K562 (cell line): Measurements from ENCODE around the gene KRTCAP2. TPM values are rescaled to one million over a fixed set of nuclear protein-coding genes. Genes with fewer than 3 reads are reported as not detected.

Experiments used
- ATAC-seq: fragments of 200-7000 bp; cut with Tn5 transposase; 3 replicates; pipeline ENCODE4 v1.9.1; 2020; ENCODE audit warnings: moderate library complexity
- BruUV-seq: library from RNA; stranded (reverse); fragments of 400-500 nt; replicated peaks from 2 replicates; lab custom pipeline; 2021; lab: Mats Ljungman, UMichigan
- CTCF ChIA-PET: fragments of 300-600 bp; formaldehyde crosslinking; extraction: SDS; loops from one replicate; lab custom pipeline; 2021; ENCODE audit warnings: low intra/inter-chr PET ratio; lab: Yijun Ruan, JAX
- POLR2A ChIA-PET: fragments of 300-600, 350-650 bp; sonication (Branson Sonifier 250); formaldehyde crosslinking; extraction: SDS; loops from one replicate; lab custom pipeline; 2021; ENCODE audit warnings: antibody characterized with exemption, inconsistent platforms; lab: Yijun Ruan, JAX
- DNase-seq, 4 experiments: peaks; one replicate each; pipeline versions ENCODE4 v3.0.0 to v3.0.0-alpha.2; 2011 to 2018; ENCODE audit warnings: low spot score in 3 of 4, mixed read lengths in 3 of 4; ENCODE audit errors: extremely low read depth in 1 of 4
- FAIRE-seq: peaks from 2 replicates; lab custom pipeline; 2011; peaks lifted over from hg19 to GRCh38; lab: Jason Lieb, UNC
- H2AFZ ChIP-seq: 2 replicates; pipeline ENCODE4 v1.6.0; 2011; ENCODE audit warnings: low read depth, low read length, control low read depth, inconsistent platforms
- H3K27ac ChIP-seq: fragments of 200-600 bp; 3 replicates; pipeline ENCODE4 v1.8.0; 2011; ENCODE audit warnings: low read depth, mild to moderate bottlenecking, control low read depth, inconsistent platforms, low read length, moderate library complexity, mixed read lengths; ENCODE audit errors: extremely low read depth
- H3K27me3 ChIP-seq, 2 experiments: fragments of 300-600 bp in 1 of 2; 2 replicates in 1 of 2; 3 replicates in 1 of 2; pipeline versions ENCODE4 v1.6.0 to v1.8.0; 2011; ENCODE audit warnings: inconsistent platforms in 2 of 2, low read length in 2 of 2, mild to moderate bottlenecking in 1 of 2, mixed read lengths in 1 of 2, moderate library complexity in 1 of 2; ENCODE audit not compliant: control insufficient read depth in 2 of 2, insufficient read depth in 2 of 2
- H3K36me3 ChIP-seq: fragments of 300-600 bp; 3 replicates; pipeline ENCODE4 v1.8.0; 2011; ENCODE audit warnings: mild to moderate bottlenecking, low read length, inconsistent platforms; ENCODE audit not compliant: control insufficient read depth, insufficient read depth
- H3K4me1 ChIP-seq, 2 experiments: fragments of 200-600 bp in 1 of 2; replicated peaks in 1 of 2; 2 replicates in 1 of 2; 3 replicates in 1 of 2; pipeline versions ENCODE4 v1.5.1 to v1.8.0; 2011; ENCODE audit warnings: inconsistent platforms in 2 of 2, low read length in 2 of 2, mild to moderate bottlenecking in 1 of 2, mixed read lengths in 1 of 2, moderate library complexity in 1 of 2; ENCODE audit not compliant: control insufficient read depth in 2 of 2, insufficient read depth in 2 of 2
- H3K4me2 ChIP-seq: 2 replicates; pipeline ENCODE4 v1.6.1; 2011; ENCODE audit warnings: low read length, control low read depth, inconsistent platforms, mixed read lengths; ENCODE audit not compliant: insufficient read depth
- H3K4me3 ChIP-seq: fragments of 200-600 bp; sonication (generic), shearing (Covaris generic); 2 replicates; pipeline ENCODE4 v1.5.1; 2016; ENCODE audit warnings: control low read depth, inconsistent platforms
- H3K79me2 ChIP-seq: fragments of 200-600 bp; 3 replicates; pipeline ENCODE4 v1.8.0; 2011; ENCODE audit warnings: low read length, inconsistent platforms; ENCODE audit not compliant: control insufficient read depth, insufficient read depth
- H3K9ac ChIP-seq, 2 experiments: 2 replicates each; pipeline versions ENCODE4 v1.6.0 to v1.6.1; 2011; ENCODE audit warnings: low read depth in 2 of 2, low read length in 2 of 2, control low read depth in 1 of 2, inconsistent platforms in 1 of 2, mild to moderate bottlenecking in 1 of 2, mixed read lengths in 1 of 2; ENCODE audit not compliant: insufficient read depth in 1 of 2
- H3K9me1 ChIP-seq: one replicate; pipeline ENCODE4 v1.6.0; 2011; ENCODE audit warnings: inconsistent platforms, mild to moderate bottlenecking, low read length, moderate library complexity; ENCODE audit not compliant: control insufficient read depth, insufficient read depth
- H3K9me3 ChIP-seq: replicated peaks from 2 replicates; pipeline ENCODE4 v1.5.1; 2011; ENCODE audit warnings: low read depth, low read length, inconsistent platforms; ENCODE audit not compliant: control insufficient read depth, insufficient read depth
- H4K20me1 ChIP-seq: replicated peaks from 2 replicates; pipeline ENCODE4 v1.6.1; 2011; ENCODE audit warnings: low read length, inconsistent platforms, mixed read lengths; ENCODE audit not compliant: control insufficient read depth, insufficient read depth
- ATF3 ChIP-seq, 2 experiments: fragments of 450-650 bp in 1 of 2; sonication (generic) in 1 of 2; formaldehyde crosslinking in 1 of 2; IDR thresholded peaks in 1 of 2; conservative IDR thresholded peaks in 1 of 2; 2 replicates each; pipeline versions ENCODE4 v1.6.1 to v1.8.1; 2016 to 2023; ENCODE audit warnings: mild to moderate bottlenecking in 2 of 2, moderate library complexity in 2 of 2, inconsistent platforms in 1 of 2, missing genetic modification reagents in 1 of 2
- CHD2 ChIP-seq: IDR thresholded peaks from 2 replicates; pipeline ENCODE4 v1.6.1; 2011; ENCODE audit warnings: low read depth, low read length
- CREB1 ChIP-seq, 2 experiments: sonication (generic) in 1 of 2; formaldehyde crosslinking in 1 of 2; IDR thresholded peaks; 2 replicates each; pipeline versions ENCODE4 v1.6.1 to v1.8.0; 2012 to 2022; ENCODE audit warnings: inconsistent platforms in 1 of 2, mild to moderate bottlenecking in 1 of 2, missing genetic modification reagents in 1 of 2, moderate library complexity in 1 of 2
- ELF1 ChIP-seq: fragments of 200-800 bp; sonication (Bioruptor generic); IDR thresholded peaks from 2 replicates; pipeline ENCODE4 v1.6.1; 2016; ENCODE audit warnings: missing genetic modification characterization, missing compliant biosample characterization
- FIP1L1 ChIP-seq: fragments of 200-400 bp; formaldehyde crosslinking; IDR thresholded peaks from 2 replicates; pipeline ENCODE4 v1.6.1; 2018; ENCODE audit warnings: mild to moderate bottlenecking, low read depth, low read length; ENCODE audit not compliant: poor library complexity, severe bottlenecking
- MAZ ChIP-seq, 2 experiments: fragments of 450-650 bp in 1 of 2; sonication (generic) in 1 of 2; formaldehyde crosslinking; IDR thresholded peaks in 1 of 2; conservative IDR thresholded peaks in 1 of 2; 2 replicates each; pipeline versions ENCODE4 v1.4.0 to v1.5.0; 2020; ENCODE audit warnings: mild to moderate bottlenecking in 1 of 2, missing genetic modification reagents in 1 of 2
- MTA3 ChIP-seq: fragments of 450-650 bp; formaldehyde crosslinking; IDR thresholded peaks from 2 replicates; pipeline ENCODE4 v1.6.1; 2017; ENCODE audit warnings: mild to moderate bottlenecking, borderline replicate concordance
- NR4A1 ChIP-seq, 2 experiments: fragments of 250-450 bp in 1 of 2; fragments of 450-650 bp in 1 of 2; sonication (Bioruptor Pico) in 1 of 2; IDR thresholded peaks; 2 replicates each; pipeline versions ENCODE4 v1.4.0 to v1.6.1; 2016 to 2020; ENCODE audit warnings: mild to moderate bottlenecking in 2 of 2, missing compliant biosample characterization in 1 of 2, missing genetic modification characterization in 1 of 2, moderate library complexity in 1 of 2
- SRSF3 ChIP-seq: fragments of 200-400 bp; formaldehyde crosslinking; IDR thresholded peaks from 2 replicates; pipeline ENCODE4 v1.6.1; 2016; ENCODE audit warnings: mild to moderate bottlenecking, low read length, moderate library complexity; ENCODE audit not compliant: insufficient read depth
- TAF9B ChIP-seq: fragments of 450-650 bp; IDR thresholded peaks from 2 replicates; pipeline ENCODE4 v1.6.1; 2018; ENCODE audit warnings: mild to moderate bottlenecking; ENCODE audit not compliant: partially characterized antibody
- THRAP3 ChIP-seq: fragments of 450-650 bp; IDR thresholded peaks from 2 replicates; pipeline ENCODE4 v1.6.1; 2016; ENCODE audit warnings: mild to moderate bottlenecking, inconsistent platforms, borderline replicate concordance
- THRB ChIP-seq: fragments of 450-650 bp; formaldehyde crosslinking; conservative IDR thresholded peaks from 2 replicates; pipeline ENCODE4 v1.4.0; 2022; ENCODE audit warnings: mild to moderate bottlenecking, missing genetic modification characterization
- ZNF830 ChIP-seq: fragments of 250-450 bp; sonication (Bioruptor Pico); IDR thresholded peaks from 2 replicates; pipeline ENCODE4 v1.5.0; 2021; ENCODE audit warnings: mild to moderate bottlenecking
- WGBS: fragments of 100-300 bp; shearing (Covaris generic); methylation state at CpG from one replicate; pipeline ENCODE4 v1.1.6; 2016; ENCODE audit warnings: low coverage, mixed read lengths; ENCODE audit not compliant: insufficient coverage; ENCODE audit errors: missing lambda C conversion rate; 5-methylcytosine and 5-hydroxymethylcytosine counted together
- in situ Hi-C: fragments of 300-500 bp; cut with MboI; formaldehyde crosslinking; loops from 4 replicates; pipeline ENCODE4 v1.15.0; 2018; ENCODE audit warnings: inconsistent platforms, mixed read lengths
- intact Hi-C: fragments of 100-400 bp; cut with micrococcal nuclease; formaldehyde crosslinking; loops from 2 replicates; pipeline ENCODE4 v1.14.2; 2022
- polyA plus RNA-seq, 8 experiments: library from polyadenylated mRNA; depleted of rRNA in 4 of 8; stranded (reverse) in 5 of 8; unstranded in 3 of 8; fragments of >200 nt; fragmentation: Nextera tagmentation in 2 of 8; fragmentation: Illumina TruSeq in 1 of 8; extraction: Ambion mirVana in 2 of 8; extraction: Trizol in 1 of 8; gene quantifications; 2 replicates each; pipeline versions ENCODE4 v1.2.1 to v1.2.3, GENCODE V29; 2011 to 2014; ENCODE audit warnings: inconsistent platforms in 1 of 8, missing spikeins in 1 of 8
- total RNA-seq, 7 experiments: library from RNA; depleted of rRNA in 6 of 7; stranded (reverse); fragments of >200 nt in 6 of 7; fragmentation: Illumina TruSeq in 2 of 7; extraction: Trizol in 2 of 7; gene quantifications; 2 replicates each; pipeline versions ENCODE4 v1.2.1 to v1.2.3, GENCODE V29; 2011 to 2021; ENCODE audit warnings: low replicate concordance in 1 of 7
- TF ChIP-seq, protein P1 (sequence below), 2 experiments: fragments of 200-800 bp in 1 of 2; sonication (Bioruptor generic) in 1 of 2; sonication (generic) in 1 of 2; formaldehyde crosslinking in 1 of 2; IDR thresholded peaks in 1 of 2; conservative IDR thresholded peaks in 1 of 2; 2 replicates each; pipeline versions ENCODE4 v1.5.0 to v1.6.1; 2016 to 2020; ENCODE audit warnings: missing compliant biosample characterization in 1 of 2, missing genetic modification characterization in 1 of 2, missing genetic modification reagents in 1 of 2

Gene KRTCAP2
- total and polyA plus RNA-seq, 9 of the 15 experiments (the other 6 are each of a cell fraction or from before 2014, with no cell fraction given) = 126 to 436 (median 244) TPM

DNA sequence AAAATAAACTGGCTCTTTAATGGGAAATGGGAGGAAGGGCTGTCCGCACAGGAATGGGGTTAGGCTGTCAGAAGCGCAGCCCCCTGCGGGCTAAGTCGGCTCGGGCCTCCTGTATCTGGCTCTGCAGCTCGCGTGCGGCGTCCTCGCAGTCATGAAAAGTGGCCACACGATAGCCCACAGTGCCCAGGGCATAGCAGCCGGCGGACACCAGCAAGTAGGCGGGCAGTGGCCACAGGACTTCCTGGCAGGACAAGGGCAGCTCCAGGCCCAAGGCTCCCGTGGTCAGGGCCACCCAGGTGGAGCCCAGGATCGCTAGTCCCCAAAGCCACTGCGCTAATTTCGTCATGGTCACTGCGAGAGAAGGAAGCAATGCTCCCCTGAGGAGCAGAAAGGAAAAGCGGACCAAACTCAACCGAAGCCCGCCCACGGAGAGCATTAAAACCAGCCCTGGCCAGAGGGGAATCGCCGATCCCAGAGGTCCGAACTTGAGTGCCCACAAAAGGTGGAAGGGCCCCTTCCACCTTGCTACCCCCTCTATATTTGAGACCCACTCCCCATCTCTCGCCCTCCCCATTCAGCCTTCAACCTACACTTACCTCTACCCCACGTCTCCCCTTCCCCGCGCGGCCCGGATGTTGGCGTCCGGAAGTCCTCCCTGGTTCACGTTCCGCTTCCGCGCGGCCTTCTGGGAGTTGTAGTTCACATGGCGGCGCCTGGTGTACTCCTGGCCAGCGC, 33.0 kb downstream of the KRTCAP2 start, which contains the start of gene DPM3:
Gene DPM3, minus strand, starts transcription at position 637 of the 735 bp plus-strand sequence. Its CDS starts 291 bp downstream, at position 346.
- H3K36me3 ChIP-seq = peaks cover 23% of the 10 kb centered on the region
- DNase-seq (peak; percentile 85 to 95 (median 87)), ATAC-seq (peak; percentile 81), FAIRE-seq (peak; percentile 92)
- intact Hi-C loops (loop anchor here (2.0 kb wide), 1 partner anchor 45 kb away; no protein-coding TSS in a partner anchor), in situ Hi-C loops (no loop called here)
- peak within 1 kb of the TSS; percentile 93 for H2AFZ ChIP-seq
- H3K4me3 ChIP-seq = peak within 1 kb of the TSS; percentile 79
- peaks cover 7% of the 10 kb centered on the region; the same call in 1 of the 2 replicates for H3K9me3 ChIP-seq
- no peaks in the 10 kb centered on the region for H3K9me1 ChIP-seq
- peak within 1 kb of the TSS; percentile 93 to 100 for H3K9ac ChIP-seq
- H3K4me2 ChIP-seq = peak within 1 kb of the TSS; percentile 93
- peaks cover 43% of the 10 kb centered on the region for H3K79me2 ChIP-seq
- BruUV-seq = TSS peak; percentile 90
- H3K27me3 ChIP-seq = no peaks in the 10 kb centered on the region
- WGBS = under 1% methylated on average over 40 of the region's 42 CpGs
- ChIA-PET CTCF (no interaction called here), POLR2A (interaction anchor here (0.5 to 1.5 kb wide), 4 partner anchors 8 to 468 kb away, joined by 3 to 4 read pairs (median 3); no protein-coding TSS in a partner anchor)
- H4K20me1 ChIP-seq = no peaks in the 10 kb centered on the region
- peak within 1 kb of the TSS; percentile 95 for H3K27ac ChIP-seq
- H3K4me1 ChIP-seq = peaks cover 24 to 48% of the 10 kb centered on the region in 2 experiments
- TF ChIP-seq ATF3 (IDR thresholded peaks at IDR 0.05) (peak; percentile 60), ATF3 (CRISPR knock-in tag; conservative IDR thresholded peaks at IDR 0.05) (no peak), CREB1 (IDR thresholded peaks at IDR 0.05) (peak; percentile 30; the same call in 1 of the 2 replicates), CREB1 (CRISPR knock-in tag; IDR thresholded peaks at IDR 0.05) (peak; percentile 67; the same call in 1 of the 2 replicates), FIP1L1 (no peak), NR4A1 (CRISPR knock-in tag; IDR thresholded peaks at IDR 0.05) (no peak), NR4A1 (tag; IDR thresholded peaks at IDR 0.05) (no peak), THRB (peak; percentile 70; the same call in 1 of the 2 replicates), MAZ (CRISPR knock-in tag; conservative IDR thresholded peaks at IDR 0.05 in 1 of 2, IDR thresholded peaks at IDR 0.05 in 1 of 2) (peak; percentile 70 to 73), CHD2 (0 out of 2 replicates have a peak, but pooled peaks have one; percentile 37), MTA3 (no peak; the same call in 1 of the 2 replicates), ZNF830 (CRISPR knock-in tag) (no peak), TAF9B (peak; percentile 78), SRSF3 (no peak), ELF1 (tag) (peak; percentile 79), THRAP3 (peak; percentile 66; the same call in 1 of the 2 replicates)
- TF ChIP-seq, protein P1, sequence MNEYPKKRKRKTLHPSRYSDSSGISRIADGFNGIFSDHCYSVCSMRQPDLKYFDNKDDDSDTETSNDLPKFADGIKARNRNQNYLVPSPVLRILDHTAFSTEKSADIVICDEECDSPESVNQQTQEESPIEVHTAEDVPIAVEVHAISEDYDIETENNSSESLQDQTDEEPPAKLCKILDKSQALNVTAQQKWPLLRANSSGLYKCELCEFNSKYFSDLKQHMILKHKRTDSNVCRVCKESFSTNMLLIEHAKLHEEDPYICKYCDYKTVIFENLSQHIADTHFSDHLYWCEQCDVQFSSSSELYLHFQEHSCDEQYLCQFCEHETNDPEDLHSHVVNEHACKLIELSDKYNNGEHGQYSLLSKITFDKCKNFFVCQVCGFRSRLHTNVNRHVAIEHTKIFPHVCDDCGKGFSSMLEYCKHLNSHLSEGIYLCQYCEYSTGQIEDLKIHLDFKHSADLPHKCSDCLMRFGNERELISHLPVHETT (CRISPR knock-in tag; conservative IDR thresholded peaks at IDR 0.05 in 1 of 2, IDR thresholded peaks at IDR 0.05 in 1 of 2) = peak in 1 of 2 experiments; percentile 50; a peak in 1 of 4 replicates
